Spinal cord (tissue), 10 donors: ENCODE data around the gene SLC2A1. TPM values are rescaled to one million over a fixed set of nuclear protein-coding genes. Genes with fewer than 3 reads are reported as not detected.
A peak's percentile ranks its signal among the peaks of the same experiment; 100 is the strongest.

Experiments used
- DNase-seq, 6 donors: peaks; one replicate each; pipeline versions ENCODE4 v3.0.0 to v3.0.0-alpha.2; 2013 to 2015; ENCODE audit warnings: low spot score in 6 of 6, low read depth in 4 of 6
- H3K27ac ChIP-seq: one replicate; pipeline ENCODE4 v1.5.1; 2013; ENCODE audit warnings: low read depth, low read length, control low read depth
- H3K27me3 ChIP-seq: one replicate; pipeline ENCODE4 v1.6.1; 2013; ENCODE audit warnings: low read length; ENCODE audit not compliant: control insufficient read depth, insufficient read depth
- H3K36me3 ChIP-seq: one replicate; pipeline ENCODE4 v1.6.1; 2013; ENCODE audit warnings: low read length; ENCODE audit not compliant: control insufficient read depth, insufficient read depth
- H3K4me1 ChIP-seq: one replicate; pipeline ENCODE4 v1.6.1; 2013; ENCODE audit warnings: low read length; ENCODE audit not compliant: control insufficient read depth, insufficient read depth
- H3K4me3 ChIP-seq: one replicate; pipeline ENCODE4 v1.5.1; 2013; ENCODE audit warnings: low read depth, low read length, control low read depth
- H3K9me3 ChIP-seq: one replicate; pipeline ENCODE4 v1.6.1; 2013; ENCODE audit warnings: low read length; ENCODE audit not compliant: control insufficient read depth, insufficient read depth
- WGBS: methylation state at CpG from one replicate; pipeline ENCODE4 v1.1.5; 2013; ENCODE audit warnings: missing lambda C conversion rate; ENCODE audit not compliant: insufficient coverage; 5-methylcytosine and 5-hydroxymethylcytosine counted together
- polyA plus RNA-seq, 2 donors: library from polyadenylated mRNA; unstranded; fragments of 120-200 nt; gene quantifications; one replicate each; pipeline ENCODE4 v1.2.1, GENCODE V29; 2013; ENCODE audit not compliant: insufficient read length in 2 of 2
- total RNA-seq, 2 donors: library from RNA; depleted of rRNA in 1 of 2; stranded (reverse); fragments of 120-200 nt in 1 of 2; fragments of >200 nt in 1 of 2; gene quantifications; one replicate each; pipeline versions ENCODE4 v1.2.3 to v1.2.4, GENCODE V29; 2013 to 2014
- donor health status: healthy.

SLC2A1 gene
- total and polyA plus RNA-seq, 4 donors = 74.4 to 127 (median 98.1) TPM

- Histone ChIP-seq H3K36me3 (peaks cover 68% of the 10 kb centered on the region), H3K4me1 (peaks cover 21% of the 10 kb centered on the region), H3K9me3 (no peaks in the 10 kb centered on the region), H3K4me3 (no peak overlapping the region), H3K27ac (no peak overlapping the region), H3K27me3 (no peaks in the 10 kb centered on the region)
- WGBS = 56% methylated on average over 8 of the region's 11 CpGs
- DNase-seq = no peak
Observed at GRCh38 chr1:42931911-42932422, 26.7 kb downstream of the SLC2A1 start.

DNA sequence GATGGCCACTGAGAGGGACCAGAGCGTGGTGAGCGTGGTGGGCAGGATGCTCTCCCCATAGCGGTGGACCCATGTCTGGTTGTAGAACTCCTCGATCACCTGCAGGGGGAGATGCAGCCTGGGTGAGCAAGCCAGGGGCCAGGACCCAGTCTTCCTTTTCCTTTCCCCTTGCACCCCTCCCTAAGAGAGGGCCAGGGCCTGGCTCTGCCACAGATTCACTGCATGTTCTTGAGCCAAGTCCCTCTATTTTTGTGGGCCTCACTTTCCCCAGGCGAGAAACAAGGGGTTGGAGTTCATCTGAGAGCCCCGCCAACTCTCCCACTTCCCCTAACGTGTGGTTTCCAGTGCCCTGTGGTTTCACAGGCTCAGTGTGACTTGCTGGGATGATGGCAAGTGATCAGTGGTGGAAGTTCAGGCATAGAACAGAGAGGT is 27.5 kb downstream of the SLC2A1 start:
- DNase-seq = peak in 1 of 6 donors; percentile 30
- WGBS = 65% methylated on average over 5 of the region's 7 CpGs
- H3K4me3 ChIP-seq = no peak overlapping the region
- no peaks in the 10 kb centered on the region for H3K27me3 ChIP-seq
- H3K4me1 ChIP-seq = peaks cover 17% of the 10 kb centered on the region
- no peak overlapping the region for H3K27ac ChIP-seq
- peaks cover 70% of the 10 kb centered on the region for H3K36me3 ChIP-seq
- no peaks in the 10 kb centered on the region for H3K9me3 ChIP-seq

DNA sequence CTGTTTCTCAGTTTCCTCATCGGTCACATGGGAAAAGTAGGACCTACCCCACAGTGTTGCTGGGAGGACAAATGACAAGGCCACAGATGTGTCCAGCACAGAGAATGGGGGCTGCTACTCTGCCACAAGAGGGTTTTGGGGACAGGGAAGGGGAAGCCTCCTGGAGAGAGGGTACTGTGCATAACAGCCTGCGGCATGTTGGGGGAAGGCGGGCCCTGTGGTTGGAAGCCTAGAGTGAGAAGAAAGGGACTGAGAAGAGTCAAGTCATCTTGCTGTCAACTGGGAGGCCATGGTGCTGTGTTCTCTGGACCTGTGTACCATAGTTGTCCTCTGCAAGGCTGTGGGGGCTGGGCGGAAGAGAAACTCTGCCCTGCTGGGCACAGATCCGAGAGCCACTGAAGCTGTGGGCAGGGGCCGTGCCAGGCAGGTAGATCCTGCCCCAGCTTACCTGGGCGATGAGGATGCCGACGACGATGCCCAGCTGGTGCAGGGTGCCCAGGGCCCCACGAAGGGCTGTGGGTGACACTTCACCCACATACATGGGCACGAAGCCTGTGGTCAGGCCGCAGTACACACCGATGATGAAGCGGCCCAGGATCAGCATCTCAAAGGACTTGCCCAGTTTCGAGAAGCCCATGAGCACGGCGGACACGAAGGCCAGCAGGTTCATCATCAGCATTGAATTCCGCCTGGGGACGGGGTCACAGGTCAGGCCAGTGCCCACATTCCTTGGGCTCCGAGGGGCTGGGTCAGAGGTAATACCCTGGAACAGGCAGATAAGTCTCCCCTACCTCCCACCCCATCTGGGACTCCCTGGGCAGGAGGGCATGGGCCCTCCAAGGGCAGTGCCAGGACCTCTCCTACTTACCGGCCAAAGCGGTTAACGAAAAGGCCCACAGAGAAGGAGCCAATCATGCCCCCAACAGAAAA is 28.2 kb downstream of the SLC2A1 start:
- Histone ChIP-seq H3K4me3 (no peak overlapping the region), H3K4me1 (peaks cover 13% of the 10 kb centered on the region), H3K9me3 (no peaks in the 10 kb centered on the region), H3K27me3 (no peaks in the 10 kb centered on the region), H3K27ac (no peak overlapping the region), H3K36me3 (peaks cover 65% of the 10 kb centered on the region)
- DNase-seq = no peak
- 90% methylated on average over 22 of the region's 25 CpGs for WGBS

- H3K9me3 ChIP-seq = no peaks in the 10 kb centered on the region
- H3K36me3 ChIP-seq = peaks cover 65% of the 10 kb centered on the region
- no peaks in the 10 kb centered on the region for H3K27me3 ChIP-seq
- peaks cover 13% of the 10 kb centered on the region for H3K4me1 ChIP-seq
- H3K4me3 ChIP-seq = no peak overlapping the region
- DNase-seq = no peak
- WGBS = 89% methylated on average over 25 of the region's 26 CpGs
- H3K27ac ChIP-seq = no peak overlapping the region
Observed at GRCh38 chr1:42929434-42930177, 29.1 kb downstream of the SLC2A1 start.

DNA sequence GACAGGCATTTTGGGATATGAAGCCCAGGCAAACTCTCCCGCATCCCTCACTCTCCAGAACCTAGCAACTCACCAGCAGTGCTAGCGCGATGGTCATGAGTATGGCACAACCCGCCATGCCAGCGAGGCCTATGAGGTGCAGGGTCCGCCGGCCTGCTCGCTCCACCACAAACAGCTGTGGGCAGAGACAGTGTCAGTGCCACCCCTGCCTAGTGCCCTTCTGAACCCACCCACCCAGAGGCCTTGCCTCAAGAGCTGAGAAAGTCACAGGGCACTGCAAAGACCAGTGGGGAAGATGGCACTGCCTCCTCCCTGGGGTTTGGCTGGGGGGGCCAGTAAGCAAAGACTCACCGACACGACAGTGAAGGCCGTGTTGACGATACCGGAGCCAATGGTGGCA is 29.8 kb downstream of the SLC2A1 start:
- no peak overlapping the region for H3K4me3 ChIP-seq
- DNase-seq = no peak
- H3K36me3 ChIP-seq = peaks cover 63% of the 10 kb centered on the region
- no peak overlapping the region for H3K27ac ChIP-seq
- peaks cover 18% of the 10 kb centered on the region for H3K4me1 ChIP-seq
- H3K9me3 ChIP-seq = no peaks in the 10 kb centered on the region
- 97% methylated on average over 6 of the region's 13 CpGs for WGBS
- H3K27me3 ChIP-seq = no peaks in the 10 kb centered on the region

GRCh38 chr1:42927920-42928505 is 30.7 kb downstream of the SLC2A1 start:
- no peaks in the 10 kb centered on the region for H3K9me3 ChIP-seq
- DNase-seq = no peak
- peaks cover 59% of the 10 kb centered on the region for H3K36me3 ChIP-seq
- 74% methylated on average over 9 of the region's 10 CpGs for WGBS
- H3K4me3 ChIP-seq = no peak overlapping the region
- no peaks in the 10 kb centered on the region for H3K27me3 ChIP-seq
- H3K4me1 ChIP-seq = peaks cover 23% of the 10 kb centered on the region
- no peak overlapping the region for H3K27ac ChIP-seq

DNA sequence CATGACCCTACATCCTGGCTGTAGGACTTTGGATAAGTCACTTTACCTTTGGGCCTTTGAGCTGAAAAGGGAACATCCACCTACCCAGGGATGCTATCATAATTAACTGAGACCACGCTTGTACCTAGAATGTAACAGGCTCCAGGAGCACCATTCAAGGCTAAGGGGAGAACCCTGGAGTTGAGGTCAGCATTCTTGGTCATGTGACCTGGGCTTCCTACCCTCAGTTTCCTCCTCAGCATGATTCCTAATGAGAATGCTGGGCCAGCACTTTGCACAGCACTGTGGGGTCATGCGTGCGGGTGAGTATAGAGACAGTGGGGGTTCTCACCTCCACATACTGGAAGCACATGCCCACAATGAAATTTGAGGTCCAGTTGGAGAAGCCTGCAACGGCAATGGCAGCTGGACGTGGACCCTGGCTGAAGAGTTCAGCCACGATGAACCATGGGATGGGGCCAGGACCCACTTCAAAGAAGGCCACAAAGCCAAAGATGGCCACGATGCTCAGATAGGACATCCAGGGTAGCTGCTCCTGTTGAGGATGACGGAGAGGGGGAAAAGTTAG is 31.3 kb downstream of the SLC2A1 start:
- Histone ChIP-seq H3K9me3 (no peaks in the 10 kb centered on the region), H3K4me1 (peaks cover 20% of the 10 kb centered on the region), H3K27ac (no peak overlapping the region), H3K36me3 (peaks cover 59% of the 10 kb centered on the region), H3K4me3 (no peak overlapping the region), H3K27me3 (no peaks in the 10 kb centered on the region)
- WGBS = 95% methylated on average over 8 of the region's 8 CpGs
- no peak for DNase-seq

DNA sequence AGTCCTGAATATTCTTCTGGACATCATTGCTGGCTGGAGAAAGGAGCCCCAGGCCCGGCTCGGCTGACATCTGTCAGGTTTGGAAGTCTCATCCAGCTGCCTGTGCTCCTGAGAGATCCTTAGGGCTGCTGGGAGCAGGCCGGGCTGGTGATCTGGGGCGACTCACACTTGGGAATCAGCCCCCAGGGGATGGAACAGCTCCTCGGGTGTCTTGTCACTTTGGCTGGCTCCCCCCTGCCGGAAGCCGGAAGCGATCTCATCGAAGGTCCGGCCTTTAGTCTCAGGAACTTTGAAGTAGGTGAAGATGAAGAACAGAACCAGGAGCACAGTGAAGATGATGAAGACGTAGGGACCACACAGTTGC is 31.8 kb downstream of the SLC2A1 start:
- WGBS = 79% methylated on average over 6 of the region's 11 CpGs
- H3K9me3 ChIP-seq = no peaks in the 10 kb centered on the region
- H3K4me1 ChIP-seq = peaks cover 16% of the 10 kb centered on the region
- no peak for DNase-seq
- no peak overlapping the region for H3K27ac ChIP-seq
- H3K4me3 ChIP-seq = no peak overlapping the region
- no peaks in the 10 kb centered on the region for H3K27me3 ChIP-seq
- H3K36me3 ChIP-seq = peaks cover 57% of the 10 kb centered on the region

DNA sequence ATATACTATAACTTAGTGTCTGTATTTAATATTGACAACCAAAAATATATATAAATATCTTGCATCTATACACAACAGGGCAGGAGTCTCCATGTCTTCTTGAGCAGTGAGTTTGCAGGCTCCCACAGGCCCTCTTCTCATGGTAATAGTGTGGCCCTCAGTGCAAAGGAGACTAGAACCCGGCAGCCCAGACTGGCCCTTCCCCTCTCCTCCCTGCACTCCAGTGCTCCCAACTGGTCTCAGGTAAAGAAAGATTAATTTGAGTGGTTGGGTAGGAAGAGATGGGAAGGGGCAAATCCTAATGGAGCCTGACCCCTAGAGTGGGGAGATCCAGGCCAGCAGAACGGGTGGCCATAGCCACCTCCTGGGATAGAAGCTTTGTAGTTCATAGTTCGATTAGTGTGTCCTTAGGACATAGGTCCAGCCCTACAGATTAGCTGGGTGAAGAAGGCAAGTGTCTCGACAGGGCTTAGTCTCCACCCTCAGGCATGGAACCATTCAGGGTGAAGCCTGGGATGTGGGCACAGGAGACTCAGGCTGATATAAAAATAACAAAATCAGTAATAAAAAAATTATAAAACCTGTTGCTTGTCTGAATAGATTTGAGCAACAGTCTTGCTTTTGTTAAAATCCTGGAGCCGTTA is 32.3 kb downstream of the SLC2A1 start:
- 58% methylated on average over 2 of the region's 5 CpGs for WGBS
- H3K27me3 ChIP-seq = no peaks in the 10 kb centered on the region
- no peak overlapping the region for H3K27ac ChIP-seq
- no peak overlapping the region for H3K4me3 ChIP-seq
- peaks cover 52% of the 10 kb centered on the region for H3K36me3 ChIP-seq
- H3K9me3 ChIP-seq = no peaks in the 10 kb centered on the region
- H3K4me1 ChIP-seq = peaks cover 14% of the 10 kb centered on the region
- DNase-seq = no peak
